Right hindlimb (tissue), 1 donor: ENCODE results near the gene CPA1.

Experiments
- DNase-seq: peaks from one replicate; pipeline ENCODE4 v3.0.0-alpha.2; 2018

Gene CPA1

GRCh38 chr7:130397051-130397757 is 16.9 kb downstream of the CPA1 start:
- peak; percentile 57 for DNase-seq

GRCh38 chr7:130397758-130398073 is 17.4 kb downstream of the CPA1 start:
- no peak for DNase-seq

GRCh38 chr7:130398526-130399090 is 18.3 kb downstream of the CPA1 start:
- DNase-seq, result no peak

GRCh38 chr7:130400120-130400572 is 19.9 kb downstream of the CPA1 start:
- DNase-seq, result peak; percentile 34

- DNase-seq, result no peak
Observed at GRCh38 chr7:130401101-130401500, 20.8 kb downstream of the CPA1 start.

- no peak for DNase-seq
Observed at GRCh38 chr7:130401578-130401977, 21.3 kb downstream of the CPA1 start.

- no peak for DNase-seq
Observed at GRCh38 chr7:130405003-130405402, 24.7 kb downstream of the CPA1 start.

- no peak for DNase-seq
Observed at GRCh38 chr7:130409067-130409711, 28.9 kb downstream of the CPA1 start.

GRCh38 chr7:130409712-130410072 is 29.4 kb downstream of the CPA1 start:
- DNase-seq, result no peak

- DNase-seq, result no peak
Observed at GRCh38 chr7:130410868-130411541, 30.7 kb downstream of the CPA1 start.

GRCh38 chr7:130413201-130413600 is 32.9 kb downstream of the CPA1 start:
- DNase-seq, result no peak

- no peak for DNase-seq
Observed at GRCh38 chr7:130415006-130415405, 34.7 kb downstream of the CPA1 start.

- no peak for DNase-seq
Observed at GRCh38 chr7:130417213-130417612, 36.9 kb downstream of the CPA1 start.

GRCh38 chr7:130418306-130418705 is 38.0 kb downstream of the CPA1 start:
- no peak for DNase-seq

GRCh38 chr7:130419658-130420057 is 39.4 kb downstream of the CPA1 start:
- DNase-seq, result no peak

GRCh38 chr7:130420943-130421578 is 40.8 kb downstream of the CPA1 start:
- DNase-seq, result no peak

GRCh38 chr7:130421684-130422083 is 41.4 kb downstream of the CPA1 start:
- DNase-seq, result no peak

- DNase-seq, result no peak
Observed at GRCh38 chr7:130423501-130424037, 43.3 kb downstream of the CPA1 start.

GRCh38 chr7:130425796-130426195 is 45.5 kb downstream of the CPA1 start:
- DNase-seq, result no peak

GRCh38 chr7:130426564-130426963 is 46.3 kb downstream of the CPA1 start:
- DNase-seq, result no peak

- no peak for DNase-seq
Observed at GRCh38 chr7:130429019-130429418, 48.7 kb downstream of the CPA1 start.

GRCh38 chr7:130430115-130430514 is 49.8 kb downstream of the CPA1 start:
- DNase-seq, result no peak
